ENCODE results near the gene KRTAP9-7.
"Not testable (repeated sequence)": the region's sequence is repeated elsewhere in the genome, so short reads cannot be mapped to it uniquely, and the experiment has no call there.

Gene KRTAP9-7

GRCh38 chr17:41264599-41264998 lies 10.9 kb upstream of the KRTAP9-7 start:
- Histone ChIP-seq H3K27me3 (peaks cover 22% of the 10 kb centered on the region), H3K4me1 (ENCODE audit: control insufficient read depth in 1 of 2, insufficient read depth in 1 of 2, low read depth in 1 of 2, low read length in 1 of 2) (no peaks in the 10 kb centered on the region), H3K36me3 (no peaks in the 10 kb centered on the region), H3K4me3 (ENCODE audit: low read depth in 1 of 2, low read length in 1 of 2) (no peak overlapping the region), H3K9me3 (no peaks in the 10 kb centered on the region), H3K27ac (no peak overlapping the region)
- TF ChIP-seq CTCF (IDR thresholded peaks at IDR 0.05), result no peak

GRCh38 chr17:41265078-41265477 lies 10.4 kb upstream of the KRTAP9-7 start, which contains the start of gene KRTAP9-6:
KRTAP9-6 (plus strand) TSS chr17:41265378; CDS start chr17:41265378, 0 bp downstream.
- H3K36me3 ChIP-seq, result no peaks in the 10 kb centered on the region
- peaks cover 22% of the 10 kb centered on the region for H3K27me3 ChIP-seq
- no peak within 1 kb of the TSS for H3K4me3 ChIP-seq (ENCODE audit: low read depth in 1 of 2, low read length in 1 of 2)
- no peaks in the 10 kb centered on the region for H3K9me3 ChIP-seq
- no peaks in the 10 kb centered on the region for H3K4me1 ChIP-seq (ENCODE audit: control insufficient read depth in 1 of 2, insufficient read depth in 1 of 2, low read depth in 1 of 2, low read length in 1 of 2)
- no peak for TF ChIP-seq CTCF (IDR thresholded peaks at IDR 0.05)
- H3K27ac ChIP-seq, result no peak within 1 kb of the TSS

GRCh38 chr17:41267711-41268110 lies 7.8 kb upstream of the KRTAP9-7 start:
- Histone ChIP-seq H3K9me3 (no peaks in the 10 kb centered on the region), H3K4me1 (ENCODE audit: control insufficient read depth in 1 of 2, insufficient read depth in 1 of 2, low read depth in 1 of 2, low read length in 1 of 2) (no peaks in the 10 kb centered on the region), H3K27me3 (peaks cover 18% of the 10 kb centered on the region), H3K4me3 (ENCODE audit: low read depth in 1 of 2, low read length in 1 of 2) (no peak overlapping the region), H3K27ac (no peak overlapping the region), H3K36me3 (no peaks in the 10 kb centered on the region)
- no peak for TF ChIP-seq CTCF (IDR thresholded peaks at IDR 0.05)

GRCh38 chr17:41271323-41271722 lies 4.2 kb upstream of the KRTAP9-7 start:
- not testable (repeated sequence) for H3K9me3 ChIP-seq; H3K4me3 ChIP-seq (ENCODE audit: low read depth in 1 of 2, low read length in 1 of 2); H3K4me1 ChIP-seq (ENCODE audit: control insufficient read depth in 1 of 2, insufficient read depth in 1 of 2, low read depth in 1 of 2, low read length in 1 of 2); H3K36me3 ChIP-seq; H3K27ac ChIP-seq; H3K27me3 ChIP-seq

- H3K27me3 ChIP-seq, result peaks cover 9% of the 10 kb centered on the region
- no peak overlapping the region for H3K4me3 ChIP-seq (ENCODE audit: low read depth in 1 of 2, low read length in 1 of 2)
- no peaks in the 10 kb centered on the region for H3K9me3 ChIP-seq
- TF ChIP-seq CTCF (IDR thresholded peaks at IDR 0.05), result no peak
- no peaks in the 10 kb centered on the region for H3K36me3 ChIP-seq
- H3K4me1 ChIP-seq (ENCODE audit: control insufficient read depth in 1 of 2, insufficient read depth in 1 of 2, low read depth in 1 of 2, low read length in 1 of 2), result no peaks in the 10 kb centered on the region
- no peak overlapping the region for H3K27ac ChIP-seq
Measured at GRCh38 chr17:41271858-41272257, 3.6 kb upstream of the KRTAP9-7 start.

- no peaks in the 10 kb centered on the region for H3K9me3 ChIP-seq
- no peak overlapping the region for H3K4me3 ChIP-seq (ENCODE audit: low read depth in 1 of 2, low read length in 1 of 2)
- TF ChIP-seq CTCF (IDR thresholded peaks at IDR 0.05), result no peak
- no peaks in the 10 kb centered on the region for H3K36me3 ChIP-seq
- H3K27ac ChIP-seq, result no peak overlapping the region
- H3K4me1 ChIP-seq (ENCODE audit: control insufficient read depth in 1 of 2, insufficient read depth in 1 of 2, low read depth in 1 of 2, low read length in 1 of 2), result peaks cover under 1% of the 10 kb centered on the region in 2 experiments
- peaks cover 21% of the 10 kb centered on the region for H3K27me3 ChIP-seq
Measured at GRCh38 chr17:41278176-41278955, 2.9 kb downstream of the KRTAP9-7 start.

All from neutrophil (primary cell).